ENCODE results near the gene GARRE1. TPM values are rescaled to one million over a fixed set of nuclear protein-coding genes. Genes with fewer than 3 reads are reported as not detected.

GARRE1 gene
- total and polyA plus RNA-seq, 2 of the 13 experiments (the other 11 are each of a cell fraction or from before 2014, with no cell fraction given): 8.0 to 11.7 TPM

DNA sequence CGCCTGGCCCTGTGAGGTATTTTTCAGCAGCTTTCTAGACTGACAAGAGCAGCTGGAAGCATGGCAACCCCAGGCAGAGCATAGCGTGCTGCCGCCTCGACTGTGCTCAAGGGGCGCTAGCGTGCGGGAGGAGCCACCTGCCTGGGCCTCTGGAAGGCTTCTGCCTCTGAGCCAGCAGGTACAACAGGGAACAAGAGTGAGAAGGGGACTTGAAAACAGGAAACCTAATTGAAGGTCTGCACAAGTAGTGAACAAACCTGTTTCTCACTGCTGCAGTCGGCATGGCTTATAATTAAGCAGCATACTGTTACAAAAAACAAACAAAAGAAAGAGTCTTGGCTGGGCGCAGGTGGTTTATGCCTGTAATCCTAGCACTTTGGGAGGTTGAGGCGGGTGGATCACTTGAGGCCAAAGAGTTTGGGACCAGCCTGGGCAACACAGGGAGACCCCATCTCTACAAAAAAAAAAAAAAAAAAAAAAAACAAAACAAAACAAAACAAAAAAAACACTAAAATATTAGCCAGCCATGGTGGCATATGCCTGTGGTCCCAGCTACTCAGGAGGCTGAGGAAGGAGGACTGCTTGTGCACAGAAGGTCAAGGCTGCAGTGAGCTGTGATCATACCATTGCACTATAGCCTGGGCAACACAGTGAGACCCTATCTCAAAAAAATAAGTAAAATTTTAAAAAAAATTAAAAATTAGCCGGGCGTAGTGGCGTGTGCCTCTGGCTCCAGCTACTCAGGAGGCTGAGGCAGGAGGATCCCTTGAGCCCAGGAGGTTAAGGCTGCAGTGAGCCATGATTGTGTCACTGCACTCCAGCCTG lies 12.6 kb upstream of the GARRE1 start (continued):
- TF ChIP-seq ZNF281 (CRISPR knock-in tag; IDR thresholded peaks at IDR 0.05; ENCODE audit: borderline replicate concordance): no peak
- TF ChIP-seq RFX5 (IDR thresholded peaks at IDR 0.05; ENCODE audit: low read depth, low read length): 0 out of 2 replicates have a peak, but pooled peaks have one; percentile 22
- TF ChIP-seq, protein P1, sequence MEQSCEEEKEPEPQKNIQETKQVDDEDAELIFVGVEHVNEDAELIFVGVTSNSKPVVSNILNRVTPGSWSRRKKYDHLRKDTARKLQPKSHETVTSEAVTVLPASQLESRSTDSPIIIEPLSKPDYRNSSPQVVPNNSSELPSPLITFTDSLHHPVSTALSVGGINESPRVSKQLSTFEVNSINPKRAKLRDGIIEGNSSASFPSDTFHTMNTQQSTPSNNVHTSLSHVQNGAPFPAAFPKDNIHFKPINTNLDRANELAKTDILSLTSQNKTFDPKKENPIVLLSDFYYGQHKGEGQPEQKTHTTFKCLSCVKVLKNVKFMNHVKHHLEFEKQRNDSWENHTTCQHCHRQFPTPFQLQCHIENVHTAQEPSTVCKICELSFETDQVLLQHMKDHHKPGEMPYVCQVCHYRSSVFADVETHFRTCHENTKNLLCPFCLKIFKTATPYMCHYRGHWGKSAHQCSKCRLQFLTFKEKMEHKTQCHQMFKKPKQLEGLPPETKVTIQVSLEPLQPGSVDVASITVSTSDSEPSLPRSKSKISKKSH (CRISPR knock-in tag; IDR thresholded peaks at IDR 0.05; ENCODE audit: borderline replicate concordance): no peak
- 0 out of 2 replicates have a peak, but pooled peaks have one; percentile 13 for TF ChIP-seq SAP130 (CRISPR knock-in tag; IDR thresholded peaks at IDR 0.05; ENCODE audit: low read depth)
- TF ChIP-seq MAX (IDR thresholded peaks at IDR 0.05): peak; percentile 55; the same call in 1 of the 2 replicates
- no peak for TF ChIP-seq KLF15 (CRISPR knock-in tag; IDR thresholded peaks at IDR 0.05; ENCODE audit: borderline replicate concordance)
- TF ChIP-seq RAD21 (CRISPR knock-in tag; IDR thresholded peaks at IDR 0.05): peak; percentile 78
- peak; percentile 83 for TF ChIP-seq STAG1 (CRISPR knock-in tag; IDR thresholded peaks at IDR 0.05)
- 0 out of 4 replicates have a peak, but pooled peaks of 1 of the 2 experiments have one; percentile 22 for TF ChIP-seq HMGXB4 (CRISPR knock-in tag; IDR thresholded peaks at IDR 0.05; ENCODE audit: borderline replicate concordance in 1 of 2, low read depth in 1 of 2)
- no peak for TF ChIP-seq ELF3 (CRISPR knock-in tag; IDR thresholded peaks at IDR 0.05)
- TF ChIP-seq, protein P2, sequence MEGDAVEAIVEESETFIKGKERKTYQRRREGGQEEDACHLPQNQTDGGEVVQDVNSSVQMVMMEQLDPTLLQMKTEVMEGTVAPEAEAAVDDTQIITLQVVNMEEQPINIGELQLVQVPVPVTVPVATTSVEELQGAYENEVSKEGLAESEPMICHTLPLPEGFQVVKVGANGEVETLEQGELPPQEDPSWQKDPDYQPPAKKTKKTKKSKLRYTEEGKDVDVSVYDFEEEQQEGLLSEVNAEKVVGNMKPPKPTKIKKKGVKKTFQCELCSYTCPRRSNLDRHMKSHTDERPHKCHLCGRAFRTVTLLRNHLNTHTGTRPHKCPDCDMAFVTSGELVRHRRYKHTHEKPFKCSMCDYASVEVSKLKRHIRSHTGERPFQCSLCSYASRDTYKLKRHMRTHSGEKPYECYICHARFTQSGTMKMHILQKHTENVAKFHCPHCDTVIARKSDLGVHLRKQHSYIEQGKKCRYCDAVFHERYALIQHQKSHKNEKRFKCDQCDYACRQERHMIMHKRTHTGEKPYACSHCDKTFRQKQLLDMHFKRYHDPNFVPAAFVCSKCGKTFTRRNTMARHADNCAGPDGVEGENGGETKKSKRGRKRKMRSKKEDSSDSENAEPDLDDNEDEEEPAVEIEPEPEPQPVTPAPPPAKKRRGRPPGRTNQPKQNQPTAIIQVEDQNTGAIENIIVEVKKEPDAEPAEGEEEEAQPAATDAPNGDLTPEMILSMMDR (CRISPR knock-in tag; IDR thresholded peaks at IDR 0.05): peak; percentile 78
- no peak for TF ChIP-seq REXO4 (CRISPR knock-in tag; IDR thresholded peaks at IDR 0.05; ENCODE audit: borderline replicate concordance)
- no peak for TF ChIP-seq PITX1 (CRISPR knock-in tag; IDR thresholded peaks at IDR 0.05)
- peak; percentile 74 for TF ChIP-seq XRCC5 (optimal IDR thresholded peaks at IDR 0.05; ENCODE audit: low read length)
